Loucy (cell line): ENCODE results near the gene MXD4.
"Not testable (repeated sequence)": the region's sequence is repeated elsewhere in the genome, so short reads cannot be mapped to it uniquely, and the experiment has no call there.

ENCODE experiments used
- CTCF ChIP-seq: fragments of 200-600 bp; sonication (generic); conservative IDR thresholded peaks from 2 replicates; pipeline ENCODE4 v1.5.1; 2014; ENCODE audit warnings: mild to moderate bottlenecking, antibody characterized with exemption, low read length
- EZH2phosphoT487 ChIP-seq: fragments of 200-600 bp; IDR thresholded peaks from 2 replicates; pipeline ENCODE4 v1.6.1; 2018; ENCODE audit warnings: antibody characterized with exemption, mild to moderate bottlenecking, moderate library complexity, borderline replicate concordance

- TF ChIP-seq CTCF, EZH2phosphoT487: not testable (repeated sequence)
These were observed 13.1 kb upstream of the MXD4 start for GRCh38 chr4:2275044-2275397.
